Fibroblast of skin of right quadriceps (primary cell): ENCODE data around the gene SDK1.

Source experiments
- DNase-seq: peaks from one replicate; pipeline ENCODE4 v3.0.0-alpha.2; 2013

The SDK1 gene

DNA sequence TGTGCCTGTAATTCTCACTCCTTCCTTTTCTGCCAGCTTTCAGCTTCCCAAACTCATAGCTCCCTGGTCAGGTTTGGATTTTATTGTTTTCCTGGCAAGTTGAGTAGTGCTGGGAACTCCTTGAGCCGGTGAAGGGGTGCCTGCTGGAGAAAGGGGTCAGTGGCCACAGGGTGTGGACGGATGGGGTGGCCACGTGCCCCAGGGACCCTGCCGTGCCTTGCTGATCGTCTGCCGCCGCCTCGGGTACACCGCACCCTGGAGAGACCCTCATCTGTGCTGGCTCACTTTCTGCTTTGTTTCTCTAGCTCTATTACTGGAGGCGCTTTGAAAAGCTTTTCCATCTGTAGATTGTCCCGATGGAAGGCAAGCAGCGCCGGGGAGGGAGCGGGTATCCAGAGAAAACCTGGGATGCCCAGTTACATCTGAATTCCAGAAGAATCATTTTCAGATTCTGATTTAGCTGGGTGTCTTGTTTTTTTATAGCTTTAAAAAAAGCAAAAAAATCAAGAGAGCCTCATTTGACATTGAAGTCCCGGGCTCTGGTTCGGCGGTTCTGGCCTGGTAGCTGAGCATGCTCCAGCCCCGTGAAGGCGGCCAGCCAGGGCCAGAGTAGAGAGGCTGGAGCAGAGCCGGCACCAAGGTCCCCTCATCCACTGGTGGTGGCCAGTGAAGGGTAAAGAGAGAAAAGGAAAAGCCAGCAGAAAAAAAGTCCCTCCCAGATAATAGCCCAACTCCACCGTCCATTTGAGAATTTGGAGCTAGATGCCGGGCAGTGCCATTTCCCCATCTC, 870.1 kb downstream of the SDK1 start:
- DNase-seq: no peak

DNA sequence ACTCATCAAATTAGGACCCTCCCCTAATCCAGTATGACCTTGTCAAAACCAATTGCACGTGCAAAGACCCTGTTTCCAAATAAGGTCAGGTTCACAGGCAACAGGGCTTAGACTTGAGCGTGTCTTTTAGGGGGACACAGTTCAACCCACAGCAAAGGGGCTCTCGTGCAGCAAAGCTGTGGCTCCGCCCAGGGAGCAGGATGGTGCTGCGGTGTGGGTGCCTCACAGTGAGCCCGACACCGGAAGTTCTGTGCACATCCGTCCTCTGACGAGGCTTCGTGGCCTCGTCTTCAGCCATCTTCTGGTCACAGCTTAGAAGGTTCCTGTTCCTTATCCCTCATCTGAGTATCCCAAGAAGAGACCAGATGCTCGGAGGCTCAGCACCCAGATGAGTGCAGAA, 871.8 kb downstream of the SDK1 start:
- DNase-seq: no peak

DNA sequence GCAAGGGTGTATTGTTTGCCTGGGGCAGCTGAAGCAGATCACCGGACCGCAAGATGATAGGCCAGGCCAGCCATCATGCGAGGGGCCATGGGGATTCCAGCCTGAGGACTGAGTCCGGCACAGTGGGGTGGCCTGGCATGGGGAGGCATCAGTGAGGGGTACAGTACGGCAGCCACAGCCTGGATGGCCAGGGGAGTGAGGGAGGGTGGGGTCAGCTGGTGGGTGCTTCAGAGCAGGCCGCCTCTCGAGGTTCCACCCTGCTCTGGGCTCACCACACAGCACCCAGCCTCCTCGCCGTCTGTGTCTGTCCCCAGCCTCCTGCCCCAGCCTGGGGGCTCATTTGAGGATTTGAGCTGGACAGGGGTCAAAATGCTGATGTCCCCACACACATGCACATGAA, 872.6 kb downstream of the SDK1 start:
- no peak for DNase-seq

DNA sequence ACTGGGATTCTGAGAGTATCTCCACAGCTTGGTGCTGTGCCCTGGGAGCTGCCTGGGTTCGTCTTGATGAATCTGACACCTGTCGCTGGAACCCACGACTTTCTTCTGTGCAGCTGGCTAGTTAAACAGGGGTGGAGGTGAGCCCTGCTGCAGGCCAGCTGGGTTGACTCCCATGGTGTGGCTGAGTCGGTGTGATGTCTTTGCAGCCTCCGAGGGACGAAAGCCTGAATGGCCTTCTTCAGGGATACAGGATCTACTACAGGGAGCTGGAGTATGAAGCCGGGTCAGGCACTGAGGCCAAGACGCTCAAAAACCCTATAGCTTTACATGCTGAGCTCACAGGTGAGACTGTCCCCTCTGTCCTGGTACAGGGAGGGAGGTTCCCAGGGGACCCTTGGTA, 873.0 kb downstream of the SDK1 start:
- no peak for DNase-seq

DNA sequence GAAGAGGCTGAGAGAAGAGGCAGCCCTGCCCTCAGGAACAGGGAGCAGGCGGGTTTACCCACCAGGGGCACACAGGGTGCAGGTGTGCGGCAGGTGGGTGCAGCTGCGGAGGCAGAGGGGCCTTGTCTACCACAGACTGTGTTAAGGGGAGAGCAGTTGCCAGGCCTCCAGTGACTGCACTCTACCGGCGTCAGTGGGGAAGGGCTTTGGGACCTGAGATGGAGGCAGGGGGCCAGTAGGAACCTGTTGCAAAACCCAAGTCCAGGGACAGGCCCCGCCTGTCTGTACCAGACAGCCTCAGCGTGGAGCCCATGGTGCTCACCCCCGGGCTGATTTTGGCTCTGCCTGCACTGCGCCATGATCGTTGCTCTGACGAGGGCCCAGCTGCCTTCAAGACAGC, 873.4 kb downstream of the SDK1 start:
- no peak for DNase-seq

DNA sequence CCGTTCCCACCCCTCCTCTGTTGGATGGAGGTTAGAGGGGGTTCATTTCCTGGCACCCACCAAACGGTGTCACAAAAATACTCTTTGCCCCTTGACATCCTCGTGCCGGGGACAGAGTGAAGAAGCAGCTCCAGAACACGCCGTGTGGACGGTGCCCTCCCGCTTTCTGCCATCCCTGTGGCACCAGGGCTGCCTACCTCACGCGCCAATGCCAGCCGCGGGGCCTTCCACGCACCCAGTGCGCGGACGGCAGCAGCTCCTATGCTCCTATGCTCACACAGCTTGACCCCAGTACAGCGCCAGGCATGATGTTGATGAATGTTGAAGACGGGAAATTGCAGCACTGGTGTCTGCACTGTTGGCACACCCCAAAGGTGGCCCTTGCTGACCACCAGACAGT, 873.8 kb downstream of the SDK1 start:
- DNase-seq: no peak

DNA sequence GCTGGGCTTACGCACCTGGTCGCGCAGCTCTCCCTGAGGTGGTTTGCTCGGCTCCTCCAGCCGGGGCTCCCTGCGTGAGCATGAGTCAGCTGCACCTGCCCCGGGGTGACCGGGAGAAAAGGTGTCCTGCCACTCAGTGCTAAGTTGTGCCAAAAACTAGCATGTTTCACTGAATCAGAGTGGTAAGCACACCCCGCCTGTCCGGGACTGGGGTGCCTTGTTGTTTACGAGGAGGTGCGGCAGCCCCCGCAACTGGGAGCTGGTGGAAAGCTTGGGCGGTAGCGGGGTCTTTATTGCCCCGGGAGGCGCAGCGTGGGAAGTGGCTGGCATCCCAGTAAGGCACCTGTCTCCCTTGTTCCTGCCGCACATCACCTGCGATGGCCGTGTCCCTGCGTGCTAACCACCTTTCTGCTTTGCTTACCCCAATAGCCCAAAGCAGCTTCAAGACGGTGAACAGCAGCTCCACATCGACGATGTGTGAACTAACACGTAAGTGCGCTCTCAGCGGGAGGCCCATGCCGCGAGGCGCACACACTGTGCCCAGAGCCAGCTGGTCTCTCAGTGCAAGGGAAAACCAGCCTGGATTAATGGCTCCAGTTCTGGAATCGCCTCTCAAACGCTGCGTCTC, 874.4 kb downstream of the SDK1 start:
- no peak for DNase-seq

DNA sequence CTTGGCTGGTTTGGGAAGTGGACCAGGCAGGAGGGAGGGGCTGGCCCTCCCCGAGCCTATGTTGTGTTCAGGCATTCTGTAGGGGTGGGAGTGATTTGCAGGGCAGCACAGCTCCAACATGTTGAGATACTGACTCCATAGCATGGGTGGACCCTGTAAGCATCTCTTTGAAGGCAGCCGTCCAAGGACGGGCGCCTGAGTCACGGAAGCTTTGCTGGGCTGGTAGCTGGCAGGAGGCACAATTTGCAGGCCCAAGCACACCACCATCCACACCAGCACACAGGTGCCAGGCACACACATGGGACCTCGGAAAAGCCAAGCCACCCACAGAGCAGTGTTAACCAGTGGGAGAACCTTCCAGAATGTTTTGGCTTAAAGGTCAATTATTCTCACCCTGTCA, 875.9 kb downstream of the SDK1 start:
- no peak for DNase-seq

DNA sequence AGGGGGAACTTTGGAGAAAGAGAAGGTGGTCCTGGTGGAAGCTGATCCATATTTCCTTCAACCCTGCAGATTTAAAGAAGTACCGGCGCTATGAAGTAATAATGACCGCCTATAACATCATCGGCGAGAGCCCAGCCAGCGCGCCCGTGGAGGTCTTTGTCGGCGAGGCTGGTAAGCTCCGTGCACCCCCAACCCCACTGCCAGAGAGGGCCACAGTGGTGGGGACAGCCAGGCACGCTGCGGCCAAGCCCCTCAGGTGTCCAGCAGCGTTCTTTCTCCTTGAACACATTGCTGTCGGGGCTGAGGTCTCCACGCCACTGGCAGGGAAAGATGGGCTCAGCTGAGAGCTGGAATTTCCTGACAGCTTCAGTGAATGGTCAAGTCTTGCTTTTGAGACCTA, 877.4 kb downstream of the SDK1 start:
- no peak for DNase-seq

DNA sequence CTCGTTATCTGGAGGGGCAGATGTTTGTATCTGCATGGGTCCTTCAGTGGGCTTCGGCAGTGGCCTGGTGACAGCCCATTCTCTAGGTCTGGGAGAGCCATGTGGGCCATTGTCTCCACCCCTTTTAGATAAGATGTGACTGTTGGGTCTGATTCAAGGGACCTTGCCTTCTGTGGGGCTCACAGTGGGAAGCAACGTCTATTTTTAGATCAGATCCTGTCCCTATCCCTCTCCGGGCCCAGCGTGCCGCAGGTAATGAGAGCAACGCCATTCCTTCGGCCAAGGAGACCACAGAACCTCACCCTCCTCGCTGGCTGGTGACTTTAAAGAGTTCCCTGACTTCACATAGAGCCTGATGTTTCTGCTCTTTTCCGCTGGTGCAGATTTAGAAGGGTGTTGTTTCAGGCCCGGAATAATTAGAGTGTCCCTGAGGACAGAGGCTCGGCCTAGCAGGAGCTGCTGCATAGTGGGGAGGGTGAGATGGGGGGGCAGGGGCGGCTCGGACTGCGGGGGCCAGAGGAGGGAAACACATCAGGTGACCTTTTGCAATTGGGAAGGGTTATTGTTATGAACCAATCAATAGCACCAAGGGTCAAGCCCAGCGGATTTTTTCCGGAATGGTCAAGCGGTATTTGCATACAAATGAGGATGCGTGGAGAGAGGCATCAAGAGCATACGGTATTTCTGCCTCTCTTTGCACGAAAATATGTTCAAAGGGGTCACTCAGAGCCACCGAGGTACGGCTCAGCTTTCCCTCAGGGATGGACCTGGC, 878.0 kb downstream of the SDK1 start:
- DNase-seq: no peak

DNA sequence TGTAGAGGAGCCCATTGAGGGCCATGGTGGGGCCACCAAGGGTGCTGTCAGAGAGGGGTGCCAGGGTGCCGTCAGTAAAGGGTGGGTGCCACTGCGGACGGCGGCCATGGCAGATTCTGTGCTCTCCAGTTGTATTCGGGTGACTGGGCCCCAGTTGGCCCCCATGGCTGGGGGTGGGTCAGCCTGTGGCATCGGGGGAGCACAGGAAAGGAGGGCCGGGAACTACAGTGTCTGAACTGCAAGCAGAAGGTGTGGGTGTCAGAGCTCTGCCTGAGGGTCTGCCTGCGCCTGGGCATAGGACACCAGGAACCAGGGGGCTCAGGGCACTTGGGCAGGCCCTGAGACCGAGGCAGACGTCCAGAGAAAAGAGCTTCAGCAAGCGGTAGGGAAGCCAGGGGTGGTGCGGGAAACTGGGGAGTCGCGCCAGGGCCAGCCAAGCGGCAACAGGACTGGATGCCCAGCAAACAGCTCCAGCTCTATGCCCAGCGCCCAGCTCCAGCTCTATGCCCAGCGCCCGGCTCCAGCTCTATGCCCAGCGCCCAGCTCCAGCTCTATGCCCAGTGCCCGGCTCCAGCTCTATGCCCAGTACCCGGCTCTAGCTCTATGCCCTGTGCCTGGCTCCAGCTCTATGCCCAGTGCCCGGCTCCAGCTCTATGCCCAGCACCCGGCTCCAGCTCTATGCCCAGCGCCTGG, 878.8 kb downstream of the SDK1 start:
- DNase-seq: no peak

DNA sequence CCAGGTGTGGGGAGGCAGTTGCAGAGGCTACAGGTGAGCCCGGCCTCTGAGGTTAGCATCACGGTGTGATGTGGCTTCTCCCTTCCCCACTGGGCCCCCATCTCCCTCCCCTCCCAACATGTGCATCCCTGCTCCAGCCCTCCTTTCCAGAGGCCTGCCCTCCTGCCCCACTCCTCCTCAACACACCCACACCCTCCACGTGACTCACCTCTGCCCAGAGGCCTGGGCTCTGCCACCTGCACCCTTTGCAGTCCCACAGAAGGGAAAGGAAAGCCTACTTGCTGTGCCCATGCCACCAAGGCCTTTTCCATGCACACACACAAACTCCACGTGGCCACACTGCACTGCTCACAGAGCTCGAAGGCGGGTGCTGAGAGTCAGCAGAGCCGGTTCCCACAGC, 880.4 kb downstream of the SDK1 start:
- no peak for DNase-seq

DNA sequence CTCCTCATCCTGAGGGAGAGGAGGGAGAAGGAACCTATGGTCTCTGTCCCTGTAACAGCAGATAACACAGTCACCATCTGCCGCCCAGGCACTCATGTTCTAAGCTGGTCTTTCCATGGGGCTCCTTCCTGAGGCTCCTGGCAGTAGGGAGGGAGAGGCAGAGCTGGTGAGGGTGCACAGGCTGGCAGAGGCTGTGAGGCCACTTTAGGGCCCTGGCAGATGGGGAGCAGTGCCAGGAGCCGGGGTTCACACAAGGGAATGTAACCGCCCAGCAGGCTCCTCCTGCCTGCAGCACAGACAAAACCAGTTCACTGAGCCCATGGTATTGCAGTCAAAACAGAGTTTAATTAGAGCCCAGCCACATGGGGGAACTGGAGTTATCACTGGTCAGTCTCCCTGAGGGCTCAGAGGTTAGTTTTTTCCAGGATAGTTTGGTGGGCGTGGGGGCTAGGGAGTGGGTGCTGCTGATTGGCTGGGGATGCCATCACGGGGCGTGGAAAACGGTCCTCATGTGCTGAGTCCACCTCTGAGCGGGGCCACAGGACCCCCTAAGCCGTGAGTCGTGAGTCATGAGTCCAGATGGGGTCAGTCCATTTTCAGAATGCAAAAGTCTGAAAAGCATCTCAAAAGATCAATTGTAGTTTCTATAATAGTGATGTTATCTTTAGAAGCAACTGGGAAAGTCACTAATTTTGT, 881.7 kb downstream of the SDK1 start:
- no peak for DNase-seq

DNA sequence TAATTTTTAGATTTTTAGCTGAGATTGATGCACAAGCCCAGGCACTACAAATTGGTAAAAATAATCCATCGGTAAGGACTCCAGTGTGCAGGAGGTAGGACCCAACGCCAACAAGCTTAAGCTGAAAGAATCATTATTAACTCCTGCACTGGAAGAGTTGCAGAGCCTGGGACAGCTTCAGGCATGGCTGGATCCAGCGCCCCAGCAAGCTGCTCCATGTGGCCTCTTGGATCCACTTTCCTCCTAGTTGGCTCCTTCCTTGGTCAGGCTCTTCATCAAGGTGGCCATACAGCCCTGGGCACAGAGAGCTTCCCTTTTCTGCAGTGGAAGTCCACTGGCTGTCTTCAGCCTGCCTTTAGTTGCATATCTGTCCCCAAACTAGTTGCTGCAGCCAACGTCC, 883.6 kb downstream of the SDK1 start:
- no peak for DNase-seq

DNA sequence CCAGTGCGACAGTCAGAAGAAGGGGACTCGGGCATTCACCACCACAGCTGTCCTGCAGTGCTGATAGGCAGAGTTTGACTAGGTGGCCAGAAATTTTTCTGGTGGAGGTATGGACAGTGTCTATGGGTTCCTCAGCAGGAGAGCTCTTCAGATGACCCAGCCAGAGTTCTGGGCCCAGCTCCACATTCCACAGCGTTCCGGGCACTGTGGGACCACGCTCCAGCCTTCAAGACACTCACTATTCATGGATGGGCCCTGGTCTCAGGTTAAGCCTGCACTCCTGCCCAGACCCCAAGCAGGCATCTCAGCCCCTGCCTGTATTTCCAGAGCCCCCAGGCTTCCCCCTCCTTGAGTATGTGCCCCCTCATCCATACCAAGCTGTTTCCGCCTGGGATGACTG, 884.1 kb downstream of the SDK1 start:
- DNase-seq: no peak

DNA sequence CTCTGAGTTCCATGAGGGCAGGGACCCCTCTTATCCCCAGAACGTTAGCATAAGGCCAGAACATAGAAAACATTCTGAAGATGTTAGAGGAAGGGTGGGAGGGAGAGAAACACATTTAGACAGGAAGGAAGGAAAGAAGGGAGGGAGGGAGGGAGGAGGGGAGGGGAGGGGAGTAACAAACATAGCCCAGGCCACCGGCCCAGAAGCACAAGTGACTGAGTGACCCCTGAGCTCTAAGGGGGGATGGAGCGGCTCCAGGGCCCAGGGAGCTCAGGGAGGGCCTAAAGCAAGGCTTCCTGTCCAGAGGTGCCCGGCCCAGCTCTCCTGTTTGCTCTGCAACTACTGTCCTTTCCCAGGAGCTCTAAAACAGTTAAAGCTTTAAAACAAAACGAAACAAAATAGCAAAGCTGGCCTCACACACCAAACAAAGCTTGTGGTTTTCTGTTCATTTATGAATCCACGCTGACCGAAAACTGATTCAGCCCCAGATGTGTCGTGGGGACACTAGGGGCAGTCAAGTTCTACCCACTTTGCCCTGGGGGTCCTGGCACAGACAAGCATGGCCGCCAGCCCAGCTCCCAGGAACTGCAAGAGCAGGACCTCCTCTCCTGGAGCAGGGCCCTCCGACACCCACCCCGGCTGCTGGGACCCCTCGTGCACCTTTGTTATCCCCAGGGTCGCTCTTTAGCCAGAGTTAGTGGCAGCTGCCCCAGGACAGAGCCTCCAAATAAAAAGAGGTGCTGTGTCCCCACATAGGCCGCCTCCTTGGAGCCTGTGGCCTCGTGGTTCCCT, 884.9 kb downstream of the SDK1 start:
- no peak for DNase-seq

DNA sequence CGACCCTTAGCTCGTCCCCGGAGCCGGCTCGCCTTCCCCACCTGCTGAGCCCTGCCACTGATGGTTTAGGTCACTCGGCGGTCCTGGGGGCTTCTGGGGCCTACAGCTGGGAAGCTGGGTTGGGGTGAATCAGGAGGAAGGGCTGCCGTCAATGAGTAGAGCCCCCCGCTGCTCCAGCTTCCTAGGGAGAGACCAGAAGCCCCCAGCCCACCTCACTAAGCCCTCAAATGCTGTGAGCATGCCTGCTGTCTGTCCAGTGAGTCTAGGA, 885.4 kb downstream of the SDK1 start:
- DNase-seq: no peak

DNA sequence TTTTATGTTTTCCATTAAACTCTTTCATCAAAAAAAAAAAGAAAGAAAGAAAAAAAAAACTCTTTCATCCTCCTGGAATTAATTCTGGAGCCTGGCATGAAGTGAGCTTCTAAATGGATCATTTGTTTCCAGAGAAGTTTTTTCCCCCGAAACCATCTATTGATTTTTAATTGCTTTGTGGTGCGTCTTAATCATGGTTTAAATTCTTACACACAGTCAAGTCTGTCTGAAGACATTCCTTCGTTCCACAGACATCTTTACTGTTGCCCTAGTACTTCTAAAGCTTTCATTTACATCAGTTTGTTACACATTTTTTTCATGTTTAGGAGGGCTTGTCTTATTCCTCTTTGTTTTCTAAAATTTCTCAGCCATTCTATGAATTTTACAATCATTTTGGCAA, 887.6 kb downstream of the SDK1 start:
- no peak for DNase-seq

DNA sequence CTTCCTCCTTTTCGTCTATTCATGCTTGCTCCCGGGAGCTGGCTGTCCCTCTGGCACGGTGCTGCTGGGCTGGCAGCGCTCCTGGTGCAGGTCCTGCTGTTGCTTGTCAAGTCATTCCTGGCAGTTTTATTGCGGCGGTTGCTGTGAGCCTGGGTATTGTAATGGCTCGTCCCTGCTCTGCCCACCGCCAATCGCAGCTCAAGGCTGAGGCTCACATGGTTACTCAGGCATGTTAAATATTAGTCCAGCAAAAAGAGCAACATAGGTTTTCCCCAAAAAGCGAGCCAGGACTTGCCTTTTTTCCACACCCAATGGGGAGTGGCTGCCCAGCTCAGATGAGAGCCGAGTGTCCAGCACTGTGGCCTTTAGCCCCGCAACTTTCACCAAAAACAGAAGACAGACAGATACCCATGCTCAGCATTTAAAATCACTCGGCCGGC, 888.1 kb downstream of the SDK1 start:
- no peak for DNase-seq

DNA sequence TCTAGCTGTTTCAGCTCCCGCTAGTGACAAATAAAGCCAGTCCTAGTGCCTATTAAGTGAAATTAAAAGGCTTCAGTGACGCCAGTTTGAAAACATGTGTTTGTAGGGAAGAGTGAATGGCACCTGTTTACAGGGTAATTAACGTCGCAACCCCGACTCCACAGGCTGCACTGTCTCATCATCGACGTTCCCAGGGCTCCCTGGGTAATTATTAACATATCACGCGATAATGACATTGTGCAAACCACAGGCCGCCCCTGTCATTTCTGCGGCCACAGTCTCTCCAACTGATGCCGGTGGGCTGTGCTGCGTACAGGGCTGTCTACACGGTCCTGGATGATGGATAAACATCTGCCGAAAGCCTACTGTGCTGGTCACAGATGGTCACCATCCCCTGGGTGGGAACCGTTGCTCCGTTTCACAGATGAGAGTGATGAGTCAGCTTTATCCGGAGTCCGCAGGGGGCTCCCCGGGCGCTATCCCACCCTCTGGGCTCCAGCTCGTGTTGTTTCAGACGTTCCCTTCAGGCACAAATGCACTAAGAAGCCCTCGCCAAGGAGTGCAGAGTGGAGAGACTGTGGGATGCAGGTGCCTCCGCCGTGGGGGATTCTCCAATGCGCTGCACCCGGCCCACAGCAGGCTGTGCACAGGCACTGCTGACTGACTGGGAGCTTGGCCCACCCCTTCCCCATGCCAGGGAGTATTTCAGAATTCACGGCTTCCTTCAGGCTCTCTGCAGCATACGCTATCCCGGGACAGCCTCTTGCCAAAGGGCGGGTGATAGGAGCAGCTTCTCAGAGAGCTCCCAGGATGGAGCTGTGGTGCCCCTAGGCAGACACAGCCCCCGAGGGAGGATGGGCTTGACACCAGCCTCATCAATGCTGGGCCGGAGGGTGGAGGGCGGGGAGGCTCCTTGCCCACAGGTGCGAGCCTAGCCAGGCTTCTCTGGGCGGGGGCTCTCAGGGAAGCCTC, 889.2 kb downstream of the SDK1 start:
- DNase-seq: no peak

DNA sequence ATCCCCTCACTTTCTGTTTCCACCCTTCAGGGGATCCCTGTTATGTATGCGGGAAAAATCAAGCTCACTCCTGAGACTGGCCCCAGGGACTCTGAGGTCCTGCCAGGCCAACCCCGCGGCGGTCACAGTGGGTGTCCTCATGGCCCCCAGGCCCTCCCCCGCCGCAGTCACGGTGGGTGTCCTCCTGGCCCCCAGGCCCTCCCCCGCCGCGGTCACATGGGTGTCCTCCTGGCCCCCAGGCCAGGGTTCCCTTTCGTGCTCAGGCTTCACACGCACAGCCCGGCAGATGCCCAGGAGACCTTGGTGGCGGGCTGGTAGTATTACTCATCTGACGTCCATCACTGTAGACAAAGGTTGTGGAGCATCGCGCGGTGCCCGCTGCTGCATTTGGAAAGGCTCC, 890.0 kb downstream of the SDK1 start:
- DNase-seq: no peak
